ENCODE measurements around the gene ZXDC.

ZXDC gene

GRCh38 chr3:126434931-126435411 lies 40.7 kb downstream of the ZXDC start:
- no peak for TF ChIP-seq PAX5 (IDR thresholded peaks at IDR 0.05; ENCODE audit: insufficient read depth, low read length, severe bottlenecking)
- DNase-seq (ENCODE audit: insufficient read length, low spot score): no peak
- FAIRE-seq: no peak

GRCh38 chr3:126434264-126434590 lies 41.5 kb downstream of the ZXDC start:
- DNase-seq (ENCODE audit: insufficient read length, low spot score) (no peak), FAIRE-seq (no peak)
- no peak for TF ChIP-seq POU2F2 (IDR thresholded peaks at IDR 0.05; ENCODE audit: low read depth, low read length)
- no peak for TF ChIP-seq POLR2A (IDR thresholded peaks at IDR 0.05; ENCODE audit: low read depth, low read length)
- TF ChIP-seq POLR2AphosphoS5 (IDR thresholded peaks at IDR 0.05; ENCODE audit: low read depth, low read length): no peak
- TF ChIP-seq PAX5 (IDR thresholded peaks at IDR 0.05; ENCODE audit: insufficient read depth, low read length, severe bottlenecking): no peak
- TF ChIP-seq SPI1 (IDR thresholded peaks at IDR 0.05; ENCODE audit: low read depth, low read length): no peak
- no peak for TF ChIP-seq TAF1 (IDR thresholded peaks at IDR 0.05; ENCODE audit: low read depth, low read length)

- no peak for FAIRE-seq
- TF ChIP-seq POLR2AphosphoS5 (IDR thresholded peaks at IDR 0.05; ENCODE audit: low read depth, low read length): no peak
- no peak for DNase-seq (ENCODE audit: insufficient read length, low spot score)
These were observed 42.0 kb downstream of the ZXDC start for GRCh38 chr3:126433496-126434263.

- FAIRE-seq: no peak
- no peak for DNase-seq (ENCODE audit: insufficient read length, low spot score)
- no peak for TF ChIP-seq TAF1 (IDR thresholded peaks at IDR 0.05; ENCODE audit: low read depth, low read length)
- no peak for TF ChIP-seq SPI1 (IDR thresholded peaks at IDR 0.05; ENCODE audit: low read depth, low read length)
- TF ChIP-seq PAX5 (IDR thresholded peaks at IDR 0.05; ENCODE audit: insufficient read depth, low read length, severe bottlenecking): no peak
- no peak for TF ChIP-seq POLR2AphosphoS5 (IDR thresholded peaks at IDR 0.05; ENCODE audit: low read depth, low read length)
- TF ChIP-seq POU2F2 (IDR thresholded peaks at IDR 0.05; ENCODE audit: low read depth, low read length): no peak
- no peak for TF ChIP-seq POLR2A (IDR thresholded peaks at IDR 0.05; ENCODE audit: low read depth, low read length)
These were observed 42.6 kb downstream of the ZXDC start for GRCh38 chr3:126433105-126433430.

GRCh38 chr3:126432361-126433104 lies 43.2 kb downstream of the ZXDC start:
- FAIRE-seq: no peak
- no peak for DNase-seq (ENCODE audit: insufficient read length, low spot score)

GRCh38 chr3:126431103-126431534 lies 44.6 kb downstream of the ZXDC start:
- no peak for DNase-seq (ENCODE audit: insufficient read length, low spot score)
- peak; percentile 9 for FAIRE-seq
- TF ChIP-seq SPI1 (IDR thresholded peaks at IDR 0.05; ENCODE audit: low read depth, low read length): no peak
- TF ChIP-seq TAF1 (IDR thresholded peaks at IDR 0.05; ENCODE audit: low read depth, low read length): no peak
- TF ChIP-seq POU2F2 (IDR thresholded peaks at IDR 0.05; ENCODE audit: low read depth, low read length): no peak
- TF ChIP-seq PAX5 (IDR thresholded peaks at IDR 0.05; ENCODE audit: insufficient read depth, low read length, severe bottlenecking): peak; percentile 48
- TF ChIP-seq POLR2A (IDR thresholded peaks at IDR 0.05; ENCODE audit: low read depth, low read length): peak; percentile 37; the same call in 1 of the 2 replicates
- 0 out of 2 replicates have a peak, but pooled peaks have one; percentile 29 for TF ChIP-seq POLR2AphosphoS5 (IDR thresholded peaks at IDR 0.05; ENCODE audit: low read depth, low read length)

More at GRCh38 chr3:126432361-126433104, 43.2 kb downstream of the ZXDC start:
- TF ChIP-seq TAF1 (IDR thresholded peaks at IDR 0.05; ENCODE audit: low read depth, low read length) (no peak), POU2F2 (IDR thresholded peaks at IDR 0.05; ENCODE audit: low read depth, low read length) (no peak), PAX5 (IDR thresholded peaks at IDR 0.05; ENCODE audit: insufficient read depth, low read length, severe bottlenecking) (no peak), POLR2AphosphoS5 (IDR thresholded peaks at IDR 0.05; ENCODE audit: low read depth, low read length) (no peak), POLR2A (IDR thresholded peaks at IDR 0.05; ENCODE audit: low read depth, low read length) (no peak), SPI1 (IDR thresholded peaks at IDR 0.05; ENCODE audit: low read depth, low read length) (no peak)

GRCh38 chr3:126424751-126425150 lies 50.9 kb downstream of the ZXDC start:
- TF ChIP-seq POLR2AphosphoS5 (IDR thresholded peaks at IDR 0.05; ENCODE audit: low read depth, low read length): no peak
- no peak for FAIRE-seq
- no peak for DNase-seq (ENCODE audit: insufficient read length, low spot score)

GRCh38 chr3:126424039-126424717 lies 51.5 kb downstream of the ZXDC start:
- FAIRE-seq (no peak), DNase-seq (ENCODE audit: insufficient read length, low spot score) (no peak)
- TF ChIP-seq POLR2AphosphoS5 (IDR thresholded peaks at IDR 0.05; ENCODE audit: low read depth, low read length) (no peak), POLR2A (IDR thresholded peaks at IDR 0.05; ENCODE audit: low read depth, low read length) (no peak), SPI1 (IDR thresholded peaks at IDR 0.05; ENCODE audit: low read depth, low read length) (no peak), TAF1 (IDR thresholded peaks at IDR 0.05; ENCODE audit: low read depth, low read length) (no peak)

- no peak for FAIRE-seq
- DNase-seq (ENCODE audit: insufficient read length, low spot score): no peak
- no peak for TF ChIP-seq POLR2AphosphoS5 (IDR thresholded peaks at IDR 0.05; ENCODE audit: low read depth, low read length)
- TF ChIP-seq POU2F2 (IDR thresholded peaks at IDR 0.05; ENCODE audit: low read depth, low read length): no peak
- no peak for TF ChIP-seq PAX5 (IDR thresholded peaks at IDR 0.05; ENCODE audit: insufficient read depth, low read length, severe bottlenecking)
These were observed 52.3 kb downstream of the ZXDC start for GRCh38 chr3:126423191-126424038.

Data from GM12891 (cell line).